H9 (cell line): ENCODE results near the gene SRBD1. TPM values are rescaled to one million over a fixed set of nuclear protein-coding genes. Genes with fewer than 3 reads are reported as not detected.

Experiments used
- DNase-seq: peaks from one replicate; pipeline ENCODE4 v3.0.0-alpha.2; 2017
- H2AFZ ChIP-seq: one replicate; pipeline ENCODE4 v1.6.1; 2013; ENCODE audit warnings: mild to moderate bottlenecking, low read length, control low read depth, moderate library complexity
- H2AK5ac ChIP-seq: 2 replicates; pipeline ENCODE4 v1.6.1; 2013; ENCODE audit warnings: low read length, control low read depth, mixed read lengths; ENCODE audit not compliant: insufficient read length
- H2BK120ac ChIP-seq: one replicate; pipeline ENCODE4 v1.6.1; 2013; ENCODE audit warnings: low read depth, mild to moderate bottlenecking, low read length, control low read depth, inconsistent platforms; ENCODE audit not compliant: poor library complexity, severe bottlenecking
- H2BK12ac ChIP-seq: 2 replicates; pipeline ENCODE4 v1.6.1; 2013; ENCODE audit warnings: low read length, control low read depth, mixed read lengths, low read depth; ENCODE audit not compliant: insufficient read length
- H2BK15ac ChIP-seq: 2 replicates; pipeline ENCODE4 v1.6.1; 2013; ENCODE audit warnings: low read depth, low read length, control low read depth
- H2BK20ac ChIP-seq: one replicate; pipeline ENCODE4 v1.6.1; 2013; ENCODE audit warnings: low read depth, mild to moderate bottlenecking, low read length, control low read depth, inconsistent platforms; ENCODE audit not compliant: poor library complexity, severe bottlenecking
- H2BK5ac ChIP-seq: 2 replicates; pipeline ENCODE4 v1.6.1; 2013; ENCODE audit warnings: low read length, control low read depth, mixed read lengths; ENCODE audit not compliant: insufficient read length
- H3K14ac ChIP-seq: 2 replicates; pipeline ENCODE4 v1.6.1; 2013; ENCODE audit warnings: low read length, control low read depth; ENCODE audit not compliant: insufficient read depth
- H3K18ac ChIP-seq: 2 replicates; pipeline ENCODE4 v1.6.1; 2013; ENCODE audit warnings: low read depth, mild to moderate bottlenecking, mixed read lengths, low read length, control low read depth; ENCODE audit not compliant: insufficient read length
- H3K23ac ChIP-seq: 2 replicates; pipeline ENCODE4 v1.6.1; 2013; ENCODE audit warnings: low read length, control low read depth, mixed read lengths, low read depth; ENCODE audit not compliant: insufficient read length
- H3K23me2 ChIP-seq: 2 replicates; pipeline ENCODE4 v1.6.1; 2013; ENCODE audit warnings: low read depth, mild to moderate bottlenecking, mixed read lengths, low read length, control low read depth; ENCODE audit not compliant: insufficient read length, poor library complexity, severe bottlenecking
- H3K27ac ChIP-seq: 2 replicates; pipeline ENCODE4 v1.5.1; 2013; ENCODE audit warnings: low read length, control low read depth, mixed read lengths, low read depth; ENCODE audit not compliant: insufficient read length
- H3K27me3 ChIP-seq: 2 replicates; pipeline ENCODE4 v1.6.1; 2013; ENCODE audit warnings: low read length, control low read depth, inconsistent platforms; ENCODE audit not compliant: insufficient read depth
- H3K4ac ChIP-seq: 2 replicates; pipeline ENCODE4 v1.6.1; 2013; ENCODE audit warnings: low read depth, mild to moderate bottlenecking, control low read depth, inconsistent platforms, low read length, moderate library complexity
- H3K4me1 ChIP-seq: 2 replicates; pipeline ENCODE4 v1.6.1; 2013; ENCODE audit warnings: low read length, control low read depth, inconsistent platforms; ENCODE audit not compliant: insufficient read depth
- H3K4me2 ChIP-seq: 2 replicates; pipeline ENCODE4 v1.6.1; 2013; ENCODE audit warnings: low read length, control low read depth, mixed read lengths; ENCODE audit not compliant: insufficient read length, insufficient read depth
- H3K56ac ChIP-seq: 2 replicates; pipeline ENCODE4 v1.6.1; 2013; ENCODE audit warnings: low read depth, mild to moderate bottlenecking, mixed read lengths, low read length, control low read depth; ENCODE audit not compliant: insufficient read length
- H3K79me1 ChIP-seq: 2 replicates; pipeline ENCODE4 v1.6.1; 2013; ENCODE audit warnings: low read depth, mild to moderate bottlenecking, moderate library complexity, low read length, control low read depth, inconsistent platforms; ENCODE audit not compliant: insufficient read depth, poor library complexity, severe bottlenecking
- H3K79me2 ChIP-seq: 2 replicates; pipeline ENCODE4 v1.6.1; 2013; ENCODE audit warnings: low read length, control low read depth, inconsistent platforms; ENCODE audit not compliant: insufficient read depth
- H3K9ac ChIP-seq: 2 replicates; pipeline ENCODE4 v1.6.1; 2013; ENCODE audit warnings: low read length, control low read depth, mixed read lengths; ENCODE audit not compliant: insufficient read length; ENCODE audit errors: extremely low read depth
- H3K9me3 ChIP-seq: one replicate; pipeline ENCODE4 v1.6.1; 2013; ENCODE audit warnings: low read depth, low read length, inconsistent platforms; ENCODE audit not compliant: control insufficient read depth
- H3T11ph ChIP-seq: one replicate; pipeline ENCODE4 v1.6.1; 2013; ENCODE audit warnings: mild to moderate bottlenecking, low read length, control low read depth, inconsistent platforms
- H4K20me1 ChIP-seq: one replicate; pipeline ENCODE4 v1.6.1; 2013; ENCODE audit not compliant: control insufficient read depth, insufficient read length, insufficient read depth
- H4K5ac ChIP-seq: 2 replicates; pipeline ENCODE4 v1.6.1; 2013; ENCODE audit warnings: low read depth, mild to moderate bottlenecking, mixed read lengths, low read length, control low read depth; ENCODE audit not compliant: insufficient read length
- H4K8ac ChIP-seq: replicated peaks from 2 replicates; pipeline ENCODE4 v1.6.1; 2013; ENCODE audit warnings: low read length, control low read depth, mixed read lengths, low read depth; ENCODE audit not compliant: insufficient read length
- H4K91ac ChIP-seq: 2 replicates; pipeline ENCODE4 v1.6.1; 2013; ENCODE audit warnings: low read depth, mild to moderate bottlenecking, moderate library complexity, mixed read lengths, low read length, control low read depth; ENCODE audit not compliant: insufficient read length
- H3K27ac Mint-ChIP-seq, 3 experiments: 2 replicates in 2 of 3; 3 replicates in 1 of 3; pipeline ENCODE4 v1.8.0; 2020 to 2021; ENCODE audit warnings: mixed read lengths in 3 of 3, mild to moderate bottlenecking in 1 of 3, moderate library complexity in 1 of 3
- H3K27me3 Mint-ChIP-seq: 2 replicates; pipeline ENCODE4 v1.8.0; 2021; ENCODE audit warnings: low read depth, mild to moderate bottlenecking, moderate library complexity, mixed read lengths
- H3K36me3 Mint-ChIP-seq, 3 experiments: 2 replicates in 2 of 3; 3 replicates in 1 of 3; pipeline ENCODE4 v1.8.0; 2020 to 2021; ENCODE audit warnings: low read depth in 3 of 3, mixed read lengths in 3 of 3; ENCODE audit not compliant: insufficient read depth in 1 of 3
- H3K4me1 Mint-ChIP-seq, 2 experiments: 2 replicates each; pipeline ENCODE4 v1.8.0; 2020; ENCODE audit warnings: mixed read lengths in 2 of 2
- H3K4me3 Mint-ChIP-seq, 2 experiments: 2 replicates in 1 of 2; 3 replicates in 1 of 2; pipeline ENCODE4 v1.8.0; 2020 to 2021; ENCODE audit warnings: mild to moderate bottlenecking in 2 of 2, mixed read lengths in 2 of 2, moderate library complexity in 1 of 2
- H3K9me3 Mint-ChIP-seq, 2 experiments: 2 replicates in 1 of 2; 3 replicates in 1 of 2; pipeline ENCODE4 v1.8.0; 2020; ENCODE audit warnings: mild to moderate bottlenecking in 2 of 2, mixed read lengths in 2 of 2, moderate library complexity in 1 of 2
- CTCF ChIP-seq: fragments of 200-600 bp; sonication (generic); conservative IDR thresholded peaks from 3 replicates; pipeline ENCODE4 v1.8.0; 2021; ENCODE audit warnings: antibody characterized with exemption, mild to moderate bottlenecking
- WGBS: extraction: QIAGEN DNeasy Blood & Tissue Kit; methylation state at CpG from one replicate; pipeline ENCODE4 v1.1.7; 2013; ENCODE audit warnings: missing lambda C conversion rate, low lambda C conversion rate, mixed read lengths; ENCODE audit not compliant: insufficient read length; ENCODE audit errors: extremely low coverage; 5-methylcytosine and 5-hydroxymethylcytosine counted together
- total RNA-seq: library from RNA; stranded (reverse); gene quantifications from 2 replicates; pipeline ENCODE4 v1.2.1, GENCODE V29; 2021

Gene SRBD1
- total RNA-seq, 1 experiment from 2014 or later = 18.3 TPM

GRCh38 chr2:45422921-45423320 is 188.1 kb downstream of the SRBD1 start:
- whole genome bisulfite sequencing = no CpG with 5 or more reads among the region's 2 CpGs
- no peak for TF ChIP-seq CTCF
- Histone ChIP-seq H3K27ac (no peak overlapping the region), H3K4ac (no peak overlapping the region), H4K5ac (no peak overlapping the region), H3K4me2 (no peak overlapping the region), H3K23me2 (no peaks in the 10 kb centered on the region), H2BK15ac (no peak overlapping the region), H3K4me1 (no peaks in the 10 kb centered on the region; the same call in 1 of the 2 replicates), H2BK12ac (no peak overlapping the region), H4K20me1 (no peaks in the 10 kb centered on the region), H4K91ac (no peak overlapping the region), H3K56ac (no peak overlapping the region), H2BK120ac (no peak overlapping the region), H2BK20ac (no peak overlapping the region), H3K9me3 (no peaks in the 10 kb centered on the region), H2AFZ (no peak overlapping the region), H3K14ac (no peak overlapping the region), H3K23ac (no peak overlapping the region), H3K9ac (no peak overlapping the region), H4K8ac (no peak overlapping the region), H3T11ph (no peak overlapping the region), H3K79me1 (no peaks in the 10 kb centered on the region), H2AK5ac (no peak overlapping the region), H3K79me2 (0 out of 2 replicates have a peak, but pooled peaks cover 2% of the 10 kb centered on the region), H2BK5ac (no peak overlapping the region), H3K27me3 (no peaks in the 10 kb centered on the region), H3K18ac (no peak overlapping the region)
- no peak for DNase-seq
- Mint-ChIP-seq H3K4me1 (peaks cover 0 to 4% of the 10 kb centered on the region in 2 experiments; a peak in 3 of 4 replicates), H3K36me3 (peaks cover 2 to 20% (median 9%) of the 10 kb centered on the region in 3 experiments; a peak in 4 of 7 replicates), H3K27ac (no peak overlapping the region), H3K9me3 (peaks cover 0 to 3% of the 10 kb centered on the region in 2 experiments; a peak in 1 of 5 replicates), H3K4me3 (no peak overlapping the region), H3K27me3 (no peaks in the 10 kb centered on the region)
